HPDE6-E6E7 (cell line): ENCODE results near the gene RNF20.
A peak's percentile ranks its signal among the peaks of the same experiment; 100 is the strongest.

Source experiments
- DNase-seq: peaks from one replicate; pipeline ENCODE4 v3.0.0; 2011; ENCODE audit warnings: missing footprints; ENCODE audit errors: extremely low spot score

Gene RNF20

GRCh38 chr9:101590901-101591300, 57.2 kb downstream of the RNF20 start:
- DNase-seq, result no peak

- no peak for DNase-seq
Measured at GRCh38 chr9:101591787-101592446, 58.3 kb downstream of the RNF20 start.

GRCh38 chr9:101592788-101593187, 59.1 kb downstream of the RNF20 start:
- no peak for DNase-seq

GRCh38 chr9:101593345-101593744, 59.7 kb downstream of the RNF20 start:
- no peak for DNase-seq

- DNase-seq, result no peak
Measured at GRCh38 chr9:101594796-101595195, 61.1 kb downstream of the RNF20 start, which contains the start of gene PPP3R2. TSS of gene PPP3R2 (minus strand) at chr9:101594969. CDS start at chr9:101594921, 48 bp downstream.

GRCh38 chr9:101601904-101602765, 68.5 kb downstream of the RNF20 start:
- peak; percentile 32 for DNase-seq

GRCh38 chr9:101604296-101604695, 70.6 kb downstream of the RNF20 start:
- DNase-seq, result no peak

GRCh38 chr9:101605547-101605946, 71.9 kb downstream of the RNF20 start:
- DNase-seq, result no peak
